GM18498 (cell line): ENCODE measurements around the gene ADPRHL1.
"Not testable (repeated sequence)": the region's sequence is repeated elsewhere in the genome, so short reads cannot be mapped to it uniquely, and the experiment has no call there.

Experiments used
- ATAC-seq: cut with Tn5 transposase; IDR thresholded peaks from one replicate; pipeline ENCODE4 v1.9.1; 2021; ENCODE audit warnings: mild to moderate bottlenecking, moderate library complexity; ENCODE audit not compliant: unreplicated experiment

The ADPRHL1 gene

GRCh38 chr13:113403255-113404104 lies 49.8 kb downstream of the ADPRHL1 start:
- ATAC-seq, result no peak

DNA sequence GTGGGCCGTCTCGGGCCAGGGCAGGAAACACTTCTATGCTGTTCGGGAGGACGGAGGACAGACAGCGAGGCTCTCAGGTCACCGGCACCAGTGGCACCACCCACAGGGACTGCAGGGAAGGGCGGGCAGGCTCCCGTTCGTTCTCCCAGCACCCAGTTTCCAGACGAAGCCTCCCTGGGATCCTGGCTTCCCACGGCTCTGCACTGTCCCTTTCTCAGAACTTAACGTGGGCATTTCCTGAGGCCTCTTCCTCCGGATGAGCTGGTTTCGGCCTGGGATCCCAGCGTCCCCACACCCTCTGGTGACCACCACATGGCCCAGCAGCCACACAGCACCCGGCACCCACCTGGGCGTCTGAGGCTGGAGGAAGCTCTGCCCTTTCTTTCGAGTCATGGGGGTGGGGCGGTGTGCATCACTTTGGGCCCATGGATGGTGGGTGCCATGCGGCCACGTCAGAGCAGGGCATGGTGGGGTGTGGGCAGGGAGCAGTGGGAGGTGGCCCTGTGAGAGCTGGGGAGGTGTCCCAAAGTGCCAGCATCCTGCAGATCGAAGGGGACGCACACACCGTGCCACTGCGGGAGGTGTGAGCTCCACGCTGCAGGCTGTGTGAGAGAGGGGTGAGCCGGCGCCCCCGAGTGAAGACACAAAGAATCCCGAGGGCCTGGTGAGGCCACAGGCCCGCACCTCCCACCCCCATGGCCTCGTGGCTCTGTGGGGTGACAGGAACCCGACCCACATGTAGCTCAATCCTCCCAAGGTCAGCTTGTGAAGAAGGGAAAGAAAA lies 50.6 kb downstream of the ADPRHL1 start:
- ATAC-seq, result no peak

DNA sequence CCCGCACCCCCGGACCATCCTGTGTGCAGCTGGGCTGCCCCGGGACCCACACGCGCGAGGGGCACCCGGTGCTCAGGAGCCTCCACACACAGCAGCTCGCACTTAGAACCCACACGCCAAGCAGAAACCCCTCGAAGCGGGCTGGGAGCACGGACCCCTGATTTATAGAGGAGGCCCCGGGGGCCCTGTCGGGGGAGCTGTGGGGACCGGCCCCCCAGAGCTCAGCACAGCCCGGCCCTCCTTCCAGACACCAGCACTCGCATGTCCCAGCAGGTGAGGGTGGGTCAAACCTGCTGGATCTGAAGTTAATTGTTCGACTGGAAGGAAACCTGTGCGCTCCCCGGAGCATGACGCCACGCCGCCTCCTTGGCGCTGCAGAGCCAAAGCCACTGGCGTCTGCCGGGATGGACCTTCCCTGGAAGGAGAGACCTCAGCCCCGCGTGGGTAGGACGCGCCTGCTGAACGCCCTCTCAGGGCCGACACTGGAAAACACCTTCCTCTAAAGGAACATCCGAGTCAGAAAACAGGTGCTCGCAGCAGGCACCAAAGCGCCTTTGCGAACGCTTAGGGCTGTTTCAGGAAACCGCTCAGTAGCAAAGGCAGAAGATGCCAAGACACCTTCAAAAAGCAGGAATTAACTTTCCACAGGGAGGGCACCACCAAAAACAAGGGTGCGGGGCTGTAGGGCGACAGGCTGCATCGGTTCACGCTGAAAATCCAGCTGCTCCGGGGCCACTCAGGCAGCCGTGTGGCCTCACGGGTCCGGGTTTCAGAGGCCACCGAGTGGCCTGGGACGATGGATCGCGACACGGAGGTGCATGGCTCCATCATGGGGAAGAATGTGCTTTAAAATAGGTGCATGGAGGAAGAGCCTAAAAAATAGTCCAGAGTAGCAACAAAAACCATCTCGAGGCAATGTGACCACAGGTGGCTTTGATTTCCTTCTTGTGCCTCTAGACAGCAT lies 51.6 kb downstream of the ADPRHL1 start:
- no peak for ATAC-seq

DNA sequence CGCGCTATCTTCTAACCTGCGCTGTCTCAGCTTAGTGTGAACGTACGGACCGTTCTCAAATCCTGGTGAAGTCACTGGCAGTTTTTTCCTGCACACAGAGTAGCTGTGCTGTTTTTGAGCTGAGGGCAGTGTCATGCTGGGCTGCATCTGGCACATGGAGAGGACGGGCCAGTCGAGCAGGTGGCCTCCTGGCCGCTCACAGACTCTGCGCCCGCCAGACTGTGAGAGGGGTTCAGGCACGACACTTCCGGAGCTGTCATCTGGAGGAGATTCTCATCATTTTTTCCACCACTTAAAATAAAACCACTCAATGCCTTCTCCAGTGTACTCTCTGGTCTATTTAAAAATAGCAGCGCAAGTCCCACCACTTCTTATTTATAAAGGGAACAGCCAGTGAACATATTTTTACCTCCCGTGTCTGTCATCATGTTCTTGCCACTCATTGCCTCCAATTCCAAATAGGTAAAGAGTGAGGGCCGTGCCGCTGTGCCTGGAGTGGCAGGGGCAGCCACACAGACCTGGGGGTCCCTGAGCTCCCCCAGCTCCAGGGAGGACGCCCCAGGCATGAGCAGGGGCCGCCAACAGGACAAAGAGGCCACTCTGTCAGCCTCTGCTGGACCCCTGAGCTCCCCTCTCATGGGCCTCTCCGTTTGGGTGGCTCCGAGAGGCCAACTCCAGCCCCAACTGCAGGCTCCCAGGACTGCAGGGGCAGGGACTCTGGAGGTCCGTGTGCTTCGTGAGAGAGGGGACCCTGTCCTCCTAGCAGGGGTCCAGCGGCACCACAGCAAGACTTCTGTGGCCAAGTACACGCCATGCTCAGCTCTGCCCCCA lies 52.5 kb downstream of the ADPRHL1 start:
- ATAC-seq, result no peak

- ATAC-seq, result no peak
Observed at GRCh38 chr13:113399755-113400149, 53.5 kb downstream of the ADPRHL1 start.

GRCh38 chr13:113398963-113399754 lies 54.1 kb downstream of the ADPRHL1 start:
- ATAC-seq, result no peak

GRCh38 chr13:113397608-113398425 lies 55.5 kb downstream of the ADPRHL1 start:
- ATAC-seq, result no peak

DNA sequence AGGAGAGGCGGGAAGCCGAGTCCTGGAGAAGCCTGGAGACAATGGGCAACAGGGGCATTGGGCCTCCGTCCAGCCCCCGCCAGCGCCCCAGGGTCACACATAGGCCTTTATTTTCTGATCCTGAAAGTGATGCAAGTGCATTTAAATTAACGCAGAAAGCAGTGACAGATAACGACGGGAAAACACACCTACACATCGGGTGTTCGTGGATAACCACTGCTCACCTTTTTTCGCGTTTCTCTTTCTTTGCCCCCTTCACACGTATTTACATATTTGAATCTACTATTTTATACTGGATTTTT lies 59.0 kb downstream of the ADPRHL1 start:
- no peak for ATAC-seq

- peak; percentile 97 for ATAC-seq
Observed at GRCh38 chr13:113393563-113394338, 59.5 kb downstream of the ADPRHL1 start.

GRCh38 chr13:113393226-113393562 lies 60.1 kb downstream of the ADPRHL1 start:
- peak; percentile 6 for ATAC-seq

- no peak for ATAC-seq
Observed at GRCh38 chr13:113390874-113391497, 62.3 kb downstream of the ADPRHL1 start.

DNA sequence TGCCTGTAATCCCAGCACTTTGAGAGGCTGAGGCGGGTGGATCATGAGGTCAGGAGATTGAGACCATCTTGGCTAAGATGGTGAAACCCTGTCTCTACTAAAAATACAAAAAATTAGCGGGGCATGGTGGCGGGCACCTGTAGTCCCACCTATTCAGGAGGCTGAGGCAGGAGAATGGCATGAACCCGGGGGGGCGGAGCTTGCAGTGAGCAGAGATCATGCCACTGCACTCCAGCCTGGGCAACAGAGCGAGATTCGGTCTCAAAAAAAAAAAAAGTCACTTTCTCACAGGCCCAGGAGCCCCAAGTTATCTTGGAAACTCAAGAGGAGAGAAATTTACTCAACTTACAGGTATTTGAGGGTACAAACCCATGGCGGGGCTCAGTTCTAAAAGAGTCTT lies 63.7 kb downstream of the ADPRHL1 start:
- ATAC-seq, result not testable (repeated sequence)

GRCh38 chr13:113387396-113387795 lies 65.9 kb downstream of the ADPRHL1 start:
- no peak for ATAC-seq

GRCh38 chr13:113383089-113383488 lies 70.2 kb downstream of the ADPRHL1 start:
- ATAC-seq, result no peak

DNA sequence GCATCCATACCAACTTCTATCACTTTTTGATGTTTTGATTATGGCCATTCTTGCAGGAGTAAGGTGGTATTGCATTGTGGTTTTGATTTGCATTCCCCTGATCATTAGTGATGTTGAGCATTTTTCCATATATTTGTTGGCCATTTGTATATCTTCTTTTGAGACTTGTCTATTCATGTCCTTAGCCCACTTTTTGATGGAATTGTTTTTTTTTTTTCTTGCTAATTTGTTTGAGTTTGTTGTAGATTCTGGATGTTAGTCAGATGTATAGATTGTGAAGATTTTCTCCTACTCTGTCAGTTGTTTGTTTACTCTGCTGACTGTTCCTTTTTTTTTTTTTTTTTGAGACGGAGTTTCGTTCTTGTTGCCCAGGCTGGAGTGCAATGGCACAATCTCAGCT lies 70.7 kb downstream of the ADPRHL1 start:
- ATAC-seq, result not testable (repeated sequence)

GRCh38 chr13:113378825-113379224 lies 74.5 kb downstream of the ADPRHL1 start:
- ATAC-seq, result no peak

DNA sequence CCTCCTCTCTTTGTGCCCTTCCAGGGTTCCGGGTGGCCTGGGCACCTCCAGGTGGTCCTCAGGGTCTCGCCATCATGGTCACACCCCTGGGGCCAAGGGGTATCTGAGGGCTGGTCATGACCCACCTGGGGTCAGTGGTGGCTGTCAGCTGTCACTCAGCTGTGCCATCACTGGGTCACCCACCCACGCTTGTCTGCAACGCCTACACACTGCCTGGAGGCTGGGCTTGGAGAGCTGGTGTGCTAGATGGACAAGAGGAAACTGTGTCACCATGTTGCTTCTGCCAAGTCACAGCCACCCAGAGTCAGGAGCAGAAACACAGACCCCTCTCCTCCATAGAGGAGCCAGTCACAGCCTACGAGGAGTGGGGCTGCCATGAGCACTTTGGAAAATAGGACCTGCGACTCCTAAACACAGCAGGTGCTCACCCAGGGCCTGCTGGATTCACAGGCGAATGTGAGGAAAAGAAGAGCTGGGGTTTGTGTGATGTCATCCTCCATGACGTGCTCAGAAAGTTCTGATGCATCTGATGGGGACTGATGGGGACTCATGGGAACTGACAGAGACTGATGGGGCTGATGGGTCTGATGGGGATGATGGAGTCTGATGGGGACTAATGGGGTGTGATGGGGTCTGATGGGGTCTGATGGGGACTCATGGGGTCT lies 78.6 kb downstream of the ADPRHL1 start:
- no peak for ATAC-seq
